K562 (cell line): ENCODE results near the gene ATP5PO. TPM values are rescaled to one million over a fixed set of nuclear protein-coding genes. Genes with fewer than 3 reads are reported as not detected.

Experiments
- C11orf30 ChIP-seq: fragments of 450-650 bp; IDR thresholded peaks from 2 replicates; pipeline ENCODE4 v1.6.1; 2016; ENCODE audit warnings: low read depth, mild to moderate bottlenecking
- POLR2AphosphoS2 ChIP-seq: IDR thresholded peaks from 2 replicates; pipeline ENCODE4 v1.6.1; 2012; ENCODE audit warnings: low read length, improper control_type of control experiment
- RBM34 ChIP-seq: fragments of 200-400 bp; formaldehyde crosslinking; IDR thresholded peaks from 2 replicates; pipeline ENCODE4 v1.6.1; 2018; ENCODE audit warnings: low read length, borderline replicate concordance; ENCODE audit not compliant: insufficient read depth
- SAFB ChIP-seq: fragments of 200-400 bp; formaldehyde crosslinking; IDR thresholded peaks from 2 replicates; pipeline ENCODE4 v1.6.1; 2017; ENCODE audit warnings: low read depth, low read length, borderline replicate concordance
- SAFB2 ChIP-seq: fragments of 200-400 bp; formaldehyde crosslinking; IDR thresholded peaks from 2 replicates; pipeline ENCODE4 v1.6.1; 2018; ENCODE audit warnings: borderline replicate concordance, low read length, low read depth, moderate library complexity; ENCODE audit not compliant: severe bottlenecking
- SIRT6 ChIP-seq: IDR thresholded peaks from one replicate; pipeline ENCODE4 v1.6.1; 2012; ENCODE audit warnings: low read depth, mild to moderate bottlenecking, control low read depth, inconsistent platforms, low read length, moderate library complexity
- SMAD1 ChIP-seq: fragments of 150-350 bp; IDR thresholded peaks from 2 replicates; pipeline ENCODE4 v1.6.1; 2014; ENCODE audit warnings: low read length, low read depth; ENCODE audit not compliant: partially characterized antibody
- TCF7L2 ChIP-seq: fragments of 150-350 bp; IDR thresholded peaks from 2 replicates; pipeline ENCODE4 v1.6.1; 2016; ENCODE audit warnings: low read depth, mild to moderate bottlenecking, low read length, moderate library complexity
- XRCC5 ChIP-seq: fragments of 200-400 bp; formaldehyde crosslinking; IDR thresholded peaks from 2 replicates; pipeline ENCODE4 v1.6.1; 2017; ENCODE audit warnings: low read depth, mild to moderate bottlenecking, low read length
- ZFX ChIP-seq: sonication (generic); formaldehyde crosslinking; IDR thresholded peaks from 2 replicates; pipeline ENCODE4 v1.8.0; 2022; ENCODE audit warnings: mild to moderate bottlenecking, missing genetic modification reagents, moderate library complexity
- ZNF184 ChIP-seq: sonication (generic); formaldehyde crosslinking; IDR thresholded peaks from 2 replicates; pipeline ENCODE4 v1.5.0; 2020; ENCODE audit warnings: missing genetic modification reagents
- ZNF24 ChIP-seq: fragments of 450-650 bp; IDR thresholded peaks from 2 replicates; pipeline ENCODE4 v1.6.1; 2016
- ZNF408 ChIP-seq: fragments of 250-450 bp; sonication (Bioruptor Pico); IDR thresholded peaks from 2 replicates; pipeline ENCODE4 v1.4.0; 2020; ENCODE audit warnings: low read depth, mild to moderate bottlenecking, moderate library complexity
- ZNF780A ChIP-seq: fragments of 250-450 bp; sonication (Bioruptor Pico); IDR thresholded peaks from 2 replicates; pipeline ENCODE4 v1.5.0; 2021; ENCODE audit warnings: mild to moderate bottlenecking
- ZNF830 ChIP-seq: fragments of 250-450 bp; sonication (Bioruptor Pico); IDR thresholded peaks from 2 replicates; pipeline ENCODE4 v1.5.0; 2021; ENCODE audit warnings: mild to moderate bottlenecking
- ZZZ3 ChIP-seq: fragments of 450-650 bp; IDR thresholded peaks from 2 replicates; pipeline ENCODE4 v1.6.1; 2016; ENCODE audit warnings: antibody characterized with exemption, mild to moderate bottlenecking, moderate library complexity
- polyA plus RNA-seq, 8 experiments: library from polyadenylated mRNA; depleted of rRNA in 4 of 8; stranded (reverse) in 5 of 8; unstranded in 3 of 8; fragments of >200 nt; fragmentation: Nextera tagmentation in 2 of 8; fragmentation: Illumina TruSeq in 1 of 8; extraction: Ambion mirVana in 2 of 8; extraction: Trizol in 1 of 8; gene quantifications; 2 replicates each; pipeline versions ENCODE4 v1.2.1 to v1.2.3, GENCODE V29; 2011 to 2014; ENCODE audit warnings: inconsistent platforms in 1 of 8, missing spikeins in 1 of 8
- total RNA-seq, 7 experiments: library from RNA; depleted of rRNA in 6 of 7; stranded (reverse); fragments of >200 nt in 6 of 7; fragmentation: Illumina TruSeq in 2 of 7; extraction: Trizol in 2 of 7; gene quantifications; 2 replicates each; pipeline versions ENCODE4 v1.2.1 to v1.2.3, GENCODE V29; 2011 to 2021; ENCODE audit warnings: low replicate concordance in 1 of 7
- TF ChIP-seq, protein P1 (sequence below): sonication (generic); formaldehyde crosslinking; IDR thresholded peaks from 2 replicates; pipeline ENCODE4 v1.8.0; 2022; ENCODE audit warnings: mild to moderate bottlenecking, missing genetic modification reagents
- TF ChIP-seq, protein P2 (sequence below): fragments of 450-650 bp; IDR thresholded peaks from 2 replicates; pipeline ENCODE4 v1.7.1; 2018; ENCODE audit warnings: mild to moderate bottlenecking, low read depth; ENCODE audit not compliant: partially characterized antibody
- TF ChIP-seq, protein P3 (sequence below): fragments of 450-650 bp; IDR thresholded peaks from 2 replicates; pipeline ENCODE4 v1.6.1; 2016; ENCODE audit warnings: borderline replicate concordance

ATP5PO gene
- total and polyA plus RNA-seq, 9 of the 15 experiments (the other 6 are each of a cell fraction or from before 2014, with no cell fraction given) = 367 to 2,722 (median 808) TPM

DNA sequence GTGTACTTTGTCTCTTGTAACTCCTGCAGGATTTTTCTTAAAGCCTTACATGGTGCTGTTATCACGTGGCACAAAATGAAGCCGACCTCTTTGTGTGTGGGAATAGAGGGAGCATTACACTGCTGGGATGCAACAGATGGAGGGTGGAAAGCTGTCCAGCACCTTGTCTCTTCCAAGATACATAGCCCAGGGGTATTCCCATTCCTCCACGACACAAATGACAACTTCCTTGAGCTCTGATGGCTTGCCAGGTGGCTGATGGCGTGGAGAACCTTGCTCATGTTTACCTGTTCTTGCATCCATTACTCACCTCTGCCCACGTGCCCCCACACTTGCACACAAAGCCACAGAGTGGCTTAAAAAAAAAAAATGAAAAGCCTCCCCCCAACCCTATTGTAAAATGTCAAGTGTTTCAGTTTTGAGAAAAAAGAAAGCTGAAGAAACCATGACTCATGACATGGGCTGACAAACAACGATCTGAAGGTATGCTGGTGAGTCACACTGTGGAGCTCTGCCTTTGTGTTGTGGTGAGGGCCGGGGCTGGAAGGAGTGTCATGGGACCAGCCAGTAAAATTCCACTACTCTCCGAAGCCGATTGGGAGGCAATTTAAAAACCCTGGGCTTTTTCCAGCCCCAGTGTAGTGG lies 32.0 kb upstream of the ATP5PO start (continued):
- TF ChIP-seq ZFX = peak; percentile 42
- TF ChIP-seq C11orf30 = peak; percentile 84
- 0 out of 2 replicates have a peak, but pooled peaks have one; percentile 34 for TF ChIP-seq XRCC5
- TF ChIP-seq ZNF408 = no peak
- TF ChIP-seq, protein P1, sequence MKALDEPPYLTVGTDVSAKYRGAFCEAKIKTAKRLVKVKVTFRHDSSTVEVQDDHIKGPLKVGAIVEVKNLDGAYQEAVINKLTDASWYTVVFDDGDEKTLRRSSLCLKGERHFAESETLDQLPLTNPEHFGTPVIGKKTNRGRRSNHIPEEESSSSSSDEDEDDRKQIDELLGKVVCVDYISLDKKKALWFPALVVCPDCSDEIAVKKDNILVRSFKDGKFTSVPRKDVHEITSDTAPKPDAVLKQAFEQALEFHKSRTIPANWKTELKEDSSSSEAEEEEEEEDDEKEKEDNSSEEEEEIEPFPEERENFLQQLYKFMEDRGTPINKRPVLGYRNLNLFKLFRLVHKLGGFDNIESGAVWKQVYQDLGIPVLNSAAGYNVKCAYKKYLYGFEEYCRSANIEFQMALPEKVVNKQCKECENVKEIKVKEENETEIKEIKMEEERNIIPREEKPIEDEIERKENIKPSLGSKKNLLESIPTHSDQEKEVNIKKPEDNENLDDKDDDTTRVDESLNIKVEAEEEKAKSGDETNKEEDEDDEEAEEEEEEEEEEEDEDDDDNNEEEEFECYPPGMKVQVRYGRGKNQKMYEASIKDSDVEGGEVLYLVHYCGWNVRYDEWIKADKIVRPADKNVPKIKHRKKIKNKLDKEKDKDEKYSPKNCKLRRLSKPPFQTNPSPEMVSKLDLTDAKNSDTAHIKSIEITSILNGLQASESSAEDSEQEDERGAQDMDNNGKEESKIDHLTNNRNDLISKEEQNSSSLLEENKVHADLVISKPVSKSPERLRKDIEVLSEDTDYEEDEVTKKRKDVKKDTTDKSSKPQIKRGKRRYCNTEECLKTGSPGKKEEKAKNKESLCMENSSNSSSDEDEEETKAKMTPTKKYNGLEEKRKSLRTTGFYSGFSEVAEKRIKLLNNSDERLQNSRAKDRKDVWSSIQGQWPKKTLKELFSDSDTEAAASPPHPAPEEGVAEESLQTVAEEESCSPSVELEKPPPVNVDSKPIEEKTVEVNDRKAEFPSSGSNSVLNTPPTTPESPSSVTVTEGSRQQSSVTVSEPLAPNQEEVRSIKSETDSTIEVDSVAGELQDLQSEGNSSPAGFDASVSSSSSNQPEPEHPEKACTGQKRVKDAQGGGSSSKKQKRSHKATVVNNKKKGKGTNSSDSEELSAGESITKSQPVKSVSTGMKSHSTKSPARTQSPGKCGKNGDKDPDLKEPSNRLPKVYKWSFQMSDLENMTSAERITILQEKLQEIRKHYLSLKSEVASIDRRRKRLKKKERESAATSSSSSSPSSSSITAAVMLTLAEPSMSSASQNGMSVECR = no peak
- TF ChIP-seq ZNF780A = no peak
- TF ChIP-seq SMAD1 = no peak
- TF ChIP-seq TCF7L2 = no peak
- no peak for TF ChIP-seq SIRT6
- TF ChIP-seq ZNF830 (CRISPR knock-in tag) = no peak
- TF ChIP-seq, protein P2, sequence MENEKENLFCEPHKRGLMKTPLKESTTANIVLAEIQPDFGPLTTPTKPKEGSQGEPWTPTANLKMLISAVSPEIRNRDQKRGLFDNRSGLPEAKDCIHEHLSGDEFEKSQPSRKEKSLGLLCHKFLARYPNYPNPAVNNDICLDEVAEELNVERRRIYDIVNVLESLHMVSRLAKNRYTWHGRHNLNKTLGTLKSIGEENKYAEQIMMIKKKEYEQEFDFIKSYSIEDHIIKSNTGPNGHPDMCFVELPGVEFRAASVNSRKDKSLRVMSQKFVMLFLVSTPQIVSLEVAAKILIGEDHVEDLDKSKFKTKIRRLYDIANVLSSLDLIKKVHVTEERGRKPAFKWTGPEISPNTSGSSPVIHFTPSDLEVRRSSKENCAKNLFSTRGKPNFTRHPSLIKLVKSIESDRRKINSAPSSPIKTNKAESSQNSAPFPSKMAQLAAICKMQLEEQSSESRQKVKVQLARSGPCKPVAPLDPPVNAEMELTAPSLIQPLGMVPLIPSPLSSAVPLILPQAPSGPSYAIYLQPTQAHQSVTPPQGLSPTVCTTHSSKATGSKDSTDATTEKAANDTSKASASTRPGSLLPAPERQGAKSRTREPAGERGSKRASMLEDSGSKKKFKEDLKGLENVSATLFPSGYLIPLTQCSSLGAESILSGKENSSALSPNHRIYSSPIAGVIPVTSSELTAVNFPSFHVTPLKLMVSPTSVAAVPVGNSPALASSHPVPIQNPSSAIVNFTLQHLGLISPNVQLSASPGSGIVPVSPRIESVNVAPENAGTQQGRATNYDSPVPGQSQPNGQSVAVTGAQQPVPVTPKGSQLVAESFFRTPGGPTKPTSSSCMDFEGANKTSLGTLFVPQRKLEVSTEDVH = no peak
- TF ChIP-seq SAFB = no peak
- no peak for TF ChIP-seq ZNF184
- no peak for TF ChIP-seq SAFB2
- no peak for TF ChIP-seq ZZZ3
- TF ChIP-seq, protein P3, sequence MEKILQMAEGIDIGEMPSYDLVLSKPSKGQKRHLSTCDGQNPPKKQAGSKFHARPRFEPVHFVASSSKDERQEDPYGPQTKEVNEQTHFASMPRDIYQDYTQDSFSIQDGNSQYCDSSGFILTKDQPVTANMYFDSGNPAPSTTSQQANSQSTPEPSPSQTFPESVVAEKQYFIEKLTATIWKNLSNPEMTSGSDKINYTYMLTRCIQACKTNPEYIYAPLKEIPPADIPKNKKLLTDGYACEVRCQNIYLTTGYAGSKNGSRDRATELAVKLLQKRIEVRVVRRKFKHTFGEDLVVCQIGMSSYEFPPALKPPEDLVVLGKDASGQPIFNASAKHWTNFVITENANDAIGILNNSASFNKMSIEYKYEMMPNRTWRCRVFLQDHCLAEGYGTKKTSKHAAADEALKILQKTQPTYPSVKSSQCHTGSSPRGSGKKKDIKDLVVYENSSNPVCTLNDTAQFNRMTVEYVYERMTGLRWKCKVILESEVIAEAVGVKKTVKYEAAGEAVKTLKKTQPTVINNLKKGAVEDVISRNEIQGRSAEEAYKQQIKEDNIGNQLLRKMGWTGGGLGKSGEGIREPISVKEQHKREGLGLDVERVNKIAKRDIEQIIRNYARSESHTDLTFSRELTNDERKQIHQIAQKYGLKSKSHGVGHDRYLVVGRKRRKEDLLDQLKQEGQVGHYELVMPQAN = peak; percentile 35; the same call in 1 of the 2 replicates
- TF ChIP-seq ZNF24 = 0 out of 2 replicates have a peak, but pooled peaks have one; percentile 7
- TF ChIP-seq RBM34 = no peak
- no peak for TF ChIP-seq POLR2AphosphoS2
